ENCODE results near the gene LDHA. TPM values are rescaled to one million over a fixed set of nuclear protein-coding genes. Genes with fewer than 3 reads are reported as not detected.

LDHA gene
- total and polyA plus RNA-seq, 2 of the 8 experiments (the other 6 are each of a cell fraction or from before 2014, with no cell fraction given), result 443 to 486 TPM

GRCh38 chr11:18416459-18416858, 22.1 kb downstream of the LDHA start:
- Histone ChIP-seq H3K27me3 (replicated peaks in 1 of 4; ENCODE audit: control insufficient read depth in 3 of 4, extremely low read depth in 1 of 4, insufficient read depth in 3 of 4, low read length in 3 of 4) (peaks cover 0 to 9% (median 5%) of the 10 kb centered on the region in 4 experiments; a peak in 4 of 7 replicates), H4K20me1 (replicated peaks in 1 of 2; ENCODE audit: control insufficient read depth in 1 of 2, insufficient read depth in 2 of 2, low read length in 2 of 2) (no peaks in the 10 kb centered on the region), H2BK15ac (ENCODE audit: low read length) (no peak overlapping the region), H3K4ac (replicated peaks; ENCODE audit: insufficient read length, low read depth, low read length) (no peak overlapping the region), H3K27ac (ENCODE audit: low read depth, low read length) (no peak overlapping the region), H2BK12ac (ENCODE audit: low read depth, low read length) (no peak overlapping the region), H3K23ac (ENCODE audit: insufficient read length) (no peak overlapping the region), H3K79me2 (ENCODE audit: control insufficient read depth in 1 of 2, insufficient read depth in 2 of 2, low read length in 2 of 2) (no peaks in the 10 kb centered on the region), H3K4me3 (ENCODE audit: extremely low read depth in 1 of 4, insufficient read depth in 2 of 4, low read depth in 3 of 4, low read length in 4 of 4) (no peak overlapping the region), H3K79me1 (ENCODE audit: low read depth, low read length) (no peaks in the 10 kb centered on the region), H3K36me3 (ENCODE audit: control insufficient read depth in 2 of 4, insufficient read depth in 4 of 4, low read length in 3 of 4) (no peaks in the 10 kb centered on the region), H3K14ac (ENCODE audit: insufficient read length) (no peak overlapping the region), H2BK20ac (ENCODE audit: low read length) (no peak overlapping the region), H2AK5ac (ENCODE audit: low read depth, low read length) (no peak overlapping the region), H3K4me1 (replicated peaks in 1 of 4; ENCODE audit: control insufficient read depth in 3 of 4, insufficient read depth in 4 of 4, low read length in 3 of 4) (peaks cover 0 to 3% (median 0%) of the 10 kb centered on the region in 4 experiments; a peak in 2 of 7 replicates), H4K5ac (ENCODE audit: insufficient read length, low read depth, low read length) (no peak overlapping the region), H2BK5ac (ENCODE audit: low read depth, low read length) (no peak overlapping the region), H3K18ac (ENCODE audit: extremely low read depth, low read length) (no peak overlapping the region), H4K8ac (ENCODE audit: extremely low read depth, insufficient read depth, low read length) (no peak overlapping the region), H3K9ac (replicated peaks in 1 of 4; ENCODE audit: extremely low read depth in 1 of 4, low read depth in 3 of 4, low read length in 3 of 4) (no peak overlapping the region), H3K56ac (replicated peaks; ENCODE audit: insufficient read length, low read depth, low read length) (no peak overlapping the region), H3K9me3 (ENCODE audit: insufficient read depth in 2 of 2, low read depth in 1 of 2, low read length in 1 of 2) (no peaks in the 10 kb centered on the region), H2BK120ac (replicated peaks; ENCODE audit: low read depth, low read length) (no peak overlapping the region), H4K91ac (replicated peaks; ENCODE audit: insufficient read length, low read length) (no peak overlapping the region), H3K4me2 (ENCODE audit: insufficient read depth in 1 of 2, low read depth in 2 of 2, low read length in 2 of 2) (no peak overlapping the region), H2AFZ (ENCODE audit: low read length) (no peak overlapping the region), H3K23me2 (ENCODE audit: low read depth, low read length) (peaks cover 3% of the 10 kb centered on the region; the same call in 1 of the 2 replicates)
- FAIRE-seq (no peak), DNase-seq (ENCODE audit: low read depth in 1 of 2, low spot score in 2 of 2) (no peak)
- ChIA-PET CTCF (ENCODE audit: partially characterized antibody) (interaction anchor here (1.2 kb wide), 1 partner anchor 16 kb away, joined by 3 read pairs; no protein-coding TSS in a partner anchor), POLR2A (ENCODE audit: partially characterized antibody) (no interaction called here)
- WGBS, 2 experiments (ENCODE audit: extremely low coverage in 1 of 2, insufficient coverage in 1 of 2, insufficient read length in 1 of 2, insufficient replicate concordance in 2 of 2, low coverage in 1 of 2, low lambda C conversion rate in 2 of 2, missing lambda C conversion rate in 1 of 2), result 76 to 100% methylated on average over 1 to 3 of the region's 3 CpGs
